GM19193 (cell line): ENCODE results near the gene FGGY.

Source experiments
- POLR2A ChIP-seq: IDR thresholded peaks from 4 replicates; pipeline ENCODE4 v1.6.1; 2011; ENCODE audit not compliant: insufficient read depth, insufficient read length; ENCODE audit errors: extremely low read depth

The FGGY gene

DNA sequence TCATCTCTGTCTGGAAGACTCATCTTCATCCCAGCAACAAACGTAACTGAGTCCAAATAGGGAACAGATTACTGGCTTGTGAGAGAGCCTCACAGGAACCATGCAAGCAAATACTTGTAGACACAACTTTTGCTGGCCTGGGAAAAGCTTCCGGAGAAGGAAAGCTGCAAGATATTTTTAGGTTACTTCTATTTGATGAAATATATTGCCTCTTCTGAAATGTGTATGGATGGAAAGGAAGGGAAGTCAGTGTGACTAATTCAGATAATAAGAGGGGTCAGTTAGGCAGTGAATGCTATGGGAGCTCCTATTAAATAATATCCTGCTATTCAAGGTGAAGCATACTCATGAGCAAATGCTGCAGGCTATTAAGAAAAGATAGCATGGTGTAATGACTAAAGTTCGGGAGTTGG is 20.4 kb upstream of the FGGY start:
- no peak for TF ChIP-seq POLR2A

DNA sequence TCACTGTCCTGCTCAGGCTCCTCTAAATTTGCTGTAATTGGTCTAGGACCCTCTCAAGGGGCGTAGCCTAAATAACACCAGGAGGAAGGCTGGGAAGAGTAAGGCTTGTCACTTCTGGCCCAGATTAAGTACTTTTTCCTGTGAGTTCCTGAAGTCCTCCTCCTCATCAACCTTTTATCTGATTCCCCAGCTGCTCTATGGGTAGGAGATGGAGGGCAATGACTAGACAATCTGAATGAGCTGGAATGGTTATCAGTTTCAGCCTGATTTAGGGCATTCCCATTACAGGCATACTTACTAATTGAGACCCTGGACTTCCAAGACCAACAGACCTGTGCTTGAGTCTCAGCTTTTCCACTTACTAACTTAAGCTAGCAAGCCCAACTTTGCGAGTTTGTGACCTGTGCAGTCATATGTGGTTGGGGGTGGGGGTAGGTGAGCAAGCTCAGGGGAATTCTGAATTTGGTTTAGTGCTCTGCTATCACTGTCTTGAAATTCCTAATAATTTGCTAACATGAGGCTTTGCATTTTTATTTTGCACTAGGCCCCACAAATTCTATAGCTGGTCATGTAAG is 18.0 kb upstream of the FGGY start:
- no peak for TF ChIP-seq POLR2A

DNA sequence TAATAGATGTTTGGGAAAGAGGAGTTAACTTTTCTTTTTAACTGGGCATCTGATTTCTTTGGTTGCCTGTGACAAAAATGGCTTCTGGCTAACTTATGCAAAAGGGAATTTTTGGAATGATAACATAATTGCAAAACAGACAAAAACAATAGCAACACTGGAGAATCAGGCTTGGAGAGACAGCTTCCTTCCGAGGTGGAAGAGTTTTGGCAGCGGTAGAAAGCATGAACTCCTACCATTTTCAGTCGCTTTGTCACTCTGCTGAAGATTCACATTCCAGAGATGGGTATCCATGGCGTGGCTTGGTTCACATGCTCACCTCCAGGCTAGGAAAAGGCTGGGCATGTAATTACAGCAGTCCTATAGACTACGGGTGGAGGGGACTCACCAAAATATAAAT is 17.2 kb upstream of the FGGY start:
- no peak for TF ChIP-seq POLR2A

DNA sequence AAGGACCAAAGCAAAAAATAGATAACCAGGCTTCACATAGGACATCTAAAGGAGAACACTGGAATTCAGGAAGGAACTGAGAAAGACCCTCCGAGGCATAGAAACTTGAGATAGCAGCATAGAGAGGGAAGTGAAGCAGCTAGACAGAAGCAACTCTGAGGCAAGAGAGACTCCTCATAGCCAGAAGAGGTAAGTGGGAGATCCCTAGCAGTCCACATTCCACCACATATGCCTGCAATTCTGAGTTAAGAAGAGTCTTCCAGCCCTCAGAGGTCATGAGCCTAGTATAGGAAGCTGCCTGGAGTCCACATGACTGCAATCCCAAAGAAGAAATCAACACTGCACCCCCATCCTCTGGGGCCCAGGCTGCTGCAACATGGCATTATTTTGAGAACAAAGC is 13.9 kb upstream of the FGGY start:
- no peak for TF ChIP-seq POLR2A

DNA sequence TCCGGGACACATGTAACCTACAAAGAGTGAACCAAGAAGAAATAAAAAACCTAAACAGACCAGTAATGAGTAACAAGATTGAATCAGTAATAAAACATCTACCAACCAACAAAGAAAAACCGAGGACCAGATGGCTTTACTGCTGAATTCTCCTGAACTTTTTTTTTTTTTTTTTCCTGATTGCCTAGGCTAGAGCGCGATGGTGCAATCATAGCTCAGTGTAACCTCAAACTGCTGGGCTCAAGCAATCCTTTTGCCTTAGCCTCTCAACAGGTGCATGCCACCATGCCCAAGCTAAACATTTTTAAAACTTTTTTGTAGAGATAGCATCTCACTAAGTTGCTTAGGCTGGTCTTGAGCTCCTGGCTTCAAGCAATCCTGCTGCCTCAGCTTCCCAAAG is 11.2 kb upstream of the FGGY start:
- TF ChIP-seq POLR2A: no peak

DNA sequence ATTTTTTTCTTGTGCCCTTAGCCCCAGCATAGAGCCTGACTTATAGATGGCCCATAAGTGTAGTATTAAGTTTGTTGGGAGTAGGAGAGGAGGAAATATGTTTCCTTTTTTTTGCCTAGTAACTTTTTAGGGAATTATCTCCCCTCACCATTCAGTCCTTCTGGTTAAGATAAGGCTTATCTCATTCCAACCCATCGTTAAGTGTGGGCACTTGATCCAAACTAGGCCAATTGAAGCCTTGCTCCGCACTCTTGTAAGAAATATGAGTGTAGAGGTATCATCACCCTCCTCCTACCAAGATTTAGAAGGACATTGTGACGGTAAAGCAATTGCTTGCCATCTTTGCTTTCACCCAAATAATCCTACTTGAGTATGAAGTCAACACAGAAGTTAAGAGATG is 8.8 kb upstream of the FGGY start:
- TF ChIP-seq POLR2A: no peak

DNA sequence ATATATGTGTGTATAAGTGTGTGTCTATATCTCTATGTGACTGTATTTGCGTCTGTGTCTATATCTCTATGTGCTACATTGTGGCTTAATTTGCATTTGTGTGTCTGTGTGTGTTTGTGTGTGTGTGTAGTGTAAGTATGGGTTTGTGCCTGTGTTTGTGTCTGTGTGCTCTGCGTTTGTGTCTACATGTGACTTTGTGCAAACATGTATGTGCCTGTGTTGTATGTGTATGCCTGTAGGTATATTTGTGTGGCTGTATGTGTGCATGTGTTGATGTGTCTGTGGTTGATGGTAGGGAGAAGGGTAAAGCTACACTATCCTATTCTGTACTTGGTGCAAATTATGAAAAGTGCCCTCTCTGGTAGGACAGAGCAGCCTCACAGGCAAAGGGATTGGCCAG is 7.3 kb upstream of the FGGY start:
- TF ChIP-seq POLR2A: no peak

DNA sequence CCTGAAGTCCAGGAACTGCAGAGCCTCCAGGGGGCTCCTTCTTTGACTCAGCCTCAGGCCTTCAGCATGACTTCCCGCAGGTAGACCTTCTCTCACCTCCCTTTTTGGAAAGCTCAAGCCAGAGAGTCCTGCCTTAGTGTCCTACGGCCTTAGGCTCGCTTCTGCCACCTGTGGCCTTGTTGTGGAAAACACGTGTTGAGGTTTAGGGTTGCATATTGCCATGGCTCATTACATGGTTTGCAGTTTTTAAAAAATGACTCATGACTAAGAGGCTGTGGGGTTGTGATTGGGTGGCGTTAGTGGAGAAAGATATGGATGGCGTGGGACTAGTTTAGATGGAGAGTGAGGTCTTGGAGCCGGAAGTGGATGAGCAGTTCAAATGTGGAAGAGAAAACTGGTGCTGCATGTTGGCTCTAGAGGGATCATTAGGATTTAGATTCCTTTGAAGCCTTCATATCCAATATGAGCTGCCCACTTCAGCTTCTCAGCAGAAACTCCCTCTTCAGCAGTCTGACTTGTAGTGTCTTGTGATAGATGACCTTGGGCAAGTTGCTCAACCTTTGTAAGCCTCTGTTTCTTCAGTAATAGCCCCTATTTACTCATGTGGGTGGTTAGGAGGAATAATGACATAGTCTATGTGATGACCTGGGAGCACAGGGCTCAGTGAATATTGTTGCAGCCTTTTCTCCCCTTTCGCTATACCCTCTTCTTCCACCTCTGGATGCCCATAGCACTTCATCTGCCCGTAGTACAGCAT is 6.5 kb upstream of the FGGY start:
- no peak for TF ChIP-seq POLR2A

DNA sequence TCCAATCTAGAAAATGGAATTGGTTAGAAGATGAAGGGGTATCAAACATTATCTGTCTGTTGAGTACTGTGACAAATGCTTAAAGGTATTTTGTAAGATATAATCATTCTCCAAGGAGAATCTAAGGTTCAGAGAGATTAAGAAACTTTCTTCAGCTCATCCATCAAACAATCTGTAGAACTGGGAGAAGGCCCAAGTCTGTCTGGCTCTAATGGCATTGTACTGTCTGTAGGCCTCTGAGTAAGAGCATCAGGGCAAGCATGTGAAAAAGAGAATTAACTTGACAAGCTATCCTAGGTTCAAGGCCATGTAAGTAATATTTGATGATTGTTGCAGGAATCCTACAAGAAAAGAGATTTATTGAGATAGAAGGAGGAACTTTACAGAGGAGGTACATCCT is 5.3 kb upstream of the FGGY start:
- TF ChIP-seq POLR2A: no peak

DNA sequence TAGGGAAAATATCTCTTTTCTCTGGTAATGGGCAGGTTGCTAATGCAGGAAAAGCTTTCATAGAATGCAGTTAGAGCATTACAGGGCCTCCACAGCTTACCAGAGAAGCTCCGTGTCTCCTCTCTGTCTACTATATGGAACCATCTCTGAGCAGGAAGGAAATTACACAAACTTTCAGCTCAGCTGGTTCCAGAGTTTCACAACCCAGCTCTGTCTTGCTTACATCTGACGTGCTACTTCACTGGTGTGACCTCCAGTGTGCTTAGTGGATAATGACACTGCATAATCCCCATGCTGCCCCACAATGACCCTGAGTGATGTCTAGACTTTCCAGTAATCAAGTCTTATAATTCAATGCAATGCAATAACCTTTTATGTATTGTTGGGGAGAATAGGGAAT is 4.3 kb upstream of the FGGY start:
- no peak for TF ChIP-seq POLR2A

DNA sequence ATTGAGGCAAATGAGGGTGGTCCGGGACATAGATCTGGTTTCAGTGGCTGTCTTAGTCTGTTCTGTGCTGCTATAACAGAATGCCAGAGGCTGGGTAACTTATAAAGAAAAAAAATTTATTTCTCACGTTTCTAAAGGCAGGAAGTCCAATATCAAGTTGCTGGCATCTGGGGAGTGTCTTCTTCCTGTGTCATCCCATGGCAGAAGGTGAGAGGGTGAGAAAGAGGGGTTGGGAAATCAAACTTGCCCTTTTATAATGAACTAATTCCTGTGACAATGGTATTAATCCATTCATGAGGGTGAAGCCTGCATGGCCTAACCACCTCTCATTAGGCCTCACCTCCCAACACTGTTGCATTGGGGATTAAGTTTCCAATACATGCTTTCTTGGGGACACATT is 3.7 kb upstream of the FGGY start:
- no peak for TF ChIP-seq POLR2A

DNA sequence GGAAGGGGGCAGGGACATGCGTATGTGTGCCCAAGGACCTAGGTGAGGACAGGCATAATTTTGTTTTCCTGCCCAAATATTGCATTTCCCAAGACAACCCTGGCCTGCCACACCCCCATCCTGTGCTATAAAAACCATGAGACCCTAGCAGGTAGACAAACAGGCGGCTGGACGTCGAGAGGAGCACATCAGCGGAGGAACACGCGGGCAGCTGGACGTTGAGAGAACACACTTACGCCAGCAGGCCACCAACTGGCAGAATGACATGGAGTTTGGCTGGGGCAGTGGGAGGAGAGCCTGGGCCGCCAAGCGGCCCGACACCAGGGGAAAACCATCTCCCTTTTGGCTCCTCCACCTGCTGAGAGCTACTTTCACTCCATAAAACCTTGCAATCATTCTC is 3.0 kb upstream of the FGGY start:
- no peak for TF ChIP-seq POLR2A

DNA sequence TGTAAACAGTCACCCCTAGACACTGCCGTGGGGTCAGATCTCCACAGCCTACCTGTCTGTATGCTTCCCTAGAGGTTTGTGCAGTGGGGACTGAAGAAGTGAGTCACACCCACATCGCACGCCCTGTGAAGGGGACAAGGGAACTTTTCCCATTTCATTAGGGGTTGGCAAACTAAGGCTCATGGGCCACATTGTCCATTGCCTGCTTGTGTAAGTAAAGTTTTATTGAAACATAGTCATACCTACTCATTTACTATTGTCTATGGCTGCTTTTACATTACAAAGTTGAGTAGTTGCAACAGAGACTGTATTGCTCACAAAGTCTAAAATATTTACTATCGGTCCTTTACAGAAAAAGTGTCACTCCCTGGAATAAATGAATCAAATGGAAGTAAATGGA is 2.5 kb upstream of the FGGY start:
- no peak for TF ChIP-seq POLR2A

DNA sequence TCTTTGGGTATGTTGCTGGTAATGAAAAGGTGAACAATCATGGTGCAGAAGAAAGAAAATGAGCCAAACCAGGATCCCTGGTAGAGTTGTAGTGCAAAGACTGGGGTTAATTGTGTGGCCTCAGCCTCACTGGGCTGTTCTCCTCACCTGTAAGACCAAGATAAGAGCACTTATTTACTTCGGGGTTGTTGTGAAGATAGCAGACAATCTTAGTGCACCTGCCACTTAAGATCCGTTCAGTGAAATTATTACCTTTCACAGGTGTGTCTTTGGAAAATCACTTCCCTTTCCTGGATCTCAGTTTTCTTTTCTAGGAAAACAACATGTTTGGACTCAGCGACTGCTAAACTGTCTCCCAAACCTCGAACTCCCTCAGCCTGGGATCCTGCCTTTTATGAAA is 1.3 kb upstream of the FGGY start:
- TF ChIP-seq POLR2A: no peak

DNA sequence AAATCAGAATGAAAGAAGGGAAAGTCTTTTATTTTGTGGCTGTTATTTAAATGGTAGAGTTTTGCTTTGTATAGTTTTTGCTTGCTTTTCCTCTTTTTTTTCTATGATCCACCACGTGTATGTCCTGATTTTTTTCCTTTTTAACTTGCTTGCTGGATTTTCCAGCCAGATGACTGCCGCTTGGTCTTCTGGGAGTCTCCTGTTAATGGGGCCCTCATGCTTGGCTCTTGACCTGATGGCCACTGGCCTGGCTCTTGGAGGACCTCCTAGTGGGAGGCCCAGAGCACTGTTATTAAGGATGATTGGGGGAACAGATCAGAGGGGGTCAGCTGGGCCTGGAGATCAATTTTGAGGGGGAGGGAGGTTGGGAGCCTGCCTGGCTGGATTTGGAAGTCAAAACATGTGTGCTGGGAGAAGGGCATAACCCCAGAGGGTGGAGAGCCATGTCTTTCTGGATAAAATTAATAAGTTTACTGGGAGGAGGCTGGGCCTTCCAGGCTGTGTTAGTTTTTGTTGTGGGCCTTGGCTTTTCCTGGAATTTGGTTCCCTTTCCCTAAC is 1.2 kb downstream of the FGGY start:
- no peak for TF ChIP-seq POLR2A

DNA sequence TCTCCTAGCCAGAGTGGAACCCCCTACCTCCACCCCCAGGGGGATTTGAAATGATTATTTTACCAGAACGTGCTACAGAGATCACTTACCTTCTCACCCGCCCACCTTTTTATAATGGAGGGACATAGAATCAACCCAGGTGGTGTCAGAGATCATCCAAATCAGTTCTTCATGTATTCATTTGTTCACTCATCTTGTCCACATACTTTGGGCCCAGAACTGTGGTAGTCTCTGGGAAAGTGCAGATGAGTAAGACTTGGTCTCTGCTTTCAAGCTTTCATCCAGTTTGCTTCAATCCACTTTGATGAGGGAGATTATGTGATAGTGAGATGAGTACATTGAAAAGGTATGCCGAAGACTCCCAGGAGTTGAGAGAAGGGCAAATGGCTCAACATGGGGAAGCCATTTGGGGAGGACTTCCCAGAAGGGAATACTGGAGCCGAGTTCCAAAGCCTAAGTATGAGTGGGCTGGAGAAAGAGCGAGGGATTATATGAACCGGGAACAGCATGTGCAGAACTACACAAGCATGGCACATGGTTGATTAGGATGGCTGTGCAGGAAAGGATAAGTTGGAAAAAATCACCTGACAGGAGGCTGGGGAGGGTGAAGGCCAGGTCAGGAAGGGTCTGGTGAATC is 1.9 kb downstream of the FGGY start:
- no peak for TF ChIP-seq POLR2A
